CD4-positive, alpha-beta T cell (primary cell): ENCODE data around the gene GPC1. TPM values are rescaled to one million over a fixed set of nuclear protein-coding genes. Genes with fewer than 3 reads are reported as not detected.

Source experiments
- ATAC-seq: fragments of 200-7000 bp; cut with Tn5 transposase; one replicate; pipeline ENCODE4 v1.10.0; 2022; ENCODE audit warnings: mild to moderate bottlenecking; ENCODE audit not compliant: poor library complexity
- CTCF ChIA-PET: fragments of 350-600 bp; sonication (Branson Sonifier 250); formaldehyde crosslinking; loops from one replicate; lab custom pipeline; 2021; ENCODE audit warnings: antibody characterized with exemption, inconsistent platforms; lab: Charles Lee
- POLR2A ChIA-PET: fragments of 350-600 bp; sonication (Branson Sonifier 250); formaldehyde crosslinking; loops from one replicate; lab custom pipeline; 2021; ENCODE audit warnings: antibody characterized with exemption, inconsistent platforms; lab: Charles Lee
- DNase-seq, 14 experiments: peaks; one replicate each; pipeline ENCODE4 v3.0.0-alpha.2; 2013 to 2020; ENCODE audit warnings: mixed read lengths in 2 of 14
- H3K27ac ChIP-seq, 2 donors: one replicate each; pipeline versions ENCODE4 v1.5.1 to v1.7.0; 2013; ENCODE audit warnings: low read length in 2 of 2, low read depth in 1 of 2, mild to moderate bottlenecking in 1 of 2
- H3K27me3 ChIP-seq, 2 experiments: 1 replicate in 1 of 2; 2 replicates in 1 of 2; pipeline versions ENCODE4 v1.6.1 to v1.7.0; 2013; ENCODE audit warnings: low read length in 2 of 2, control low read depth in 1 of 2, mild to moderate bottlenecking in 1 of 2, moderate library complexity in 1 of 2; ENCODE audit not compliant: insufficient read depth in 2 of 2, control insufficient read depth in 1 of 2
- H3K36me3 ChIP-seq: one replicate; pipeline ENCODE4 v1.6.1; 2013; ENCODE audit warnings: low read length, control low read depth; ENCODE audit not compliant: insufficient read depth
- H3K4me1 ChIP-seq: one replicate; pipeline ENCODE4 v1.6.1; 2013; ENCODE audit warnings: low read length, control low read depth; ENCODE audit not compliant: insufficient read depth
- H3K4me3 ChIP-seq: one replicate; pipeline ENCODE4 v1.5.1; 2013; ENCODE audit warnings: mild to moderate bottlenecking, low read length, moderate library complexity
- H3K9me3 ChIP-seq, 2 experiments: 1 replicate in 1 of 2; 2 replicates in 1 of 2; pipeline versions ENCODE4 v1.6.1 to v1.7.0; 2013; ENCODE audit warnings: low read length in 2 of 2, mild to moderate bottlenecking in 2 of 2, control low read depth in 1 of 2, moderate library complexity in 1 of 2; ENCODE audit not compliant: control insufficient read depth in 1 of 2, insufficient read depth in 1 of 2
- H3K27ac Mint-ChIP-seq: one replicate; pipeline ENCODE4 v1.8.0; 2020; ENCODE audit warnings: mixed read lengths
- H3K27me3 Mint-ChIP-seq: one replicate; pipeline ENCODE4 v1.8.0; 2021; ENCODE audit warnings: mixed read lengths
- H3K36me3 Mint-ChIP-seq: one replicate; pipeline ENCODE4 v1.8.0; 2021; ENCODE audit warnings: low read depth, mixed read lengths
- H3K4me1 Mint-ChIP-seq: one replicate; pipeline ENCODE4 v1.8.0; 2021; ENCODE audit warnings: low read depth, mixed read lengths
- H3K4me3 Mint-ChIP-seq: one replicate; pipeline ENCODE4 v1.8.0; 2020; ENCODE audit warnings: mild to moderate bottlenecking, mixed read lengths
- H3K9me3 Mint-ChIP-seq: one replicate; pipeline ENCODE4 v1.8.0; 2020; ENCODE audit warnings: mixed read lengths
- intact Hi-C, 2 experiments: fragments of 100-400 bp; cut with DNase I in 1 of 2; cut with micrococcal nuclease in 1 of 2; formaldehyde crosslinking; loops; one replicate each; pipeline versions ENCODE4 v1.15.1 to v1.9.0; 2023 to 2025; cut with DNase I, micrococcal nuclease
- total RNA-seq, 174 experiments: library from RNA in 2 of 174; stranded (reverse) in 2 of 174; gene quantifications; one replicate each; pipeline ENCODE4 v1.2.3 and lab custom pipeline; 2021 to 2026
- TF ChIP-seq, protein P1 (sequence below): fragments of 200-600 bp; IDR thresholded peaks from one replicate; pipeline ENCODE4 v1.8.0; 2022; ENCODE audit warnings: antibody characterized with exemption, mild to moderate bottlenecking

GPC1 gene
- total RNA-seq, 2 experiments from 2014 or later = 0.58 to 0.98 TPM

DNA sequence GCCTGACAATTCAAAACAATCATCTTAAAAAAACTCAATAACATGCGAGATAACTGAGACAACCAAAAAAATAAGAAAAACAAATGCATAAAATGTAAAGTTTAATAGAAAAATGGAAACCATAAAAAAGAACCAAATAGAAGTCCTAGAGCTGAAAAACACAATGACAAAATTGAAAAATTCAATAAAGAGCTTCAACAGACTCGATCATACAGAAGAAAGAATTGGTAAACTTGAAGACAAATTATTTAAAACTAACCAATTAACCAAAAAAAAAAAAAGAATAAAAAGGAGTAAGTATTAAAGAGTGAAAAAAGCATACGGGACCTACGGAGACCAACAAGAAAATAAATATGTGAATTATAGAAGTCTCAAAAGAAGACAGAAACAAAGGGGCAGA is 37.7 kb downstream of the GPC1 start:
- H3K4me1 Mint-ChIP-seq = no peaks in the 10 kb centered on the region
- POLR2A ChIA-PET = no interaction called here
- CTCF ChIA-PET = no interaction called here
- H3K27me3 ChIP-seq = no peaks in the 10 kb centered on the region
- H3K9me3 Mint-ChIP-seq = no peaks in the 10 kb centered on the region
- H3K27ac Mint-ChIP-seq = no peak overlapping the region
- intact Hi-C loops = no loop called here
- H3K27me3 Mint-ChIP-seq = no peaks in the 10 kb centered on the region
- no peak for ATAC-seq
- H3K9me3 ChIP-seq = peaks cover 30 to 31% of the 10 kb centered on the region in 2 experiments
- no peak overlapping the region for H3K4me3 ChIP-seq
- peaks cover 50% of the 10 kb centered on the region for H3K36me3 Mint-ChIP-seq
- H3K4me3 Mint-ChIP-seq = no peak overlapping the region
- no peak overlapping the region for H3K27ac ChIP-seq
- DNase-seq = no peak
- no peaks in the 10 kb centered on the region for H3K4me1 ChIP-seq
- TF ChIP-seq, protein P1, sequence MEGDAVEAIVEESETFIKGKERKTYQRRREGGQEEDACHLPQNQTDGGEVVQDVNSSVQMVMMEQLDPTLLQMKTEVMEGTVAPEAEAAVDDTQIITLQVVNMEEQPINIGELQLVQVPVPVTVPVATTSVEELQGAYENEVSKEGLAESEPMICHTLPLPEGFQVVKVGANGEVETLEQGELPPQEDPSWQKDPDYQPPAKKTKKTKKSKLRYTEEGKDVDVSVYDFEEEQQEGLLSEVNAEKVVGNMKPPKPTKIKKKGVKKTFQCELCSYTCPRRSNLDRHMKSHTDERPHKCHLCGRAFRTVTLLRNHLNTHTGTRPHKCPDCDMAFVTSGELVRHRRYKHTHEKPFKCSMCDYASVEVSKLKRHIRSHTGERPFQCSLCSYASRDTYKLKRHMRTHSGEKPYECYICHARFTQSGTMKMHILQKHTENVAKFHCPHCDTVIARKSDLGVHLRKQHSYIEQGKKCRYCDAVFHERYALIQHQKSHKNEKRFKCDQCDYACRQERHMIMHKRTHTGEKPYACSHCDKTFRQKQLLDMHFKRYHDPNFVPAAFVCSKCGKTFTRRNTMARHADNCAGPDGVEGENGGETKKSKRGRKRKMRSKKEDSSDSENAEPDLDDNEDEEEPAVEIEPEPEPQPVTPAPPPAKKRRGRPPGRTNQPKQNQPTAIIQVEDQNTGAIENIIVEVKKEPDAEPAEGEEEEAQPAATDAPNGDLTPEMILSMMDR = no peak
- peaks cover 2% of the 10 kb centered on the region for H3K36me3 ChIP-seq

DNA sequence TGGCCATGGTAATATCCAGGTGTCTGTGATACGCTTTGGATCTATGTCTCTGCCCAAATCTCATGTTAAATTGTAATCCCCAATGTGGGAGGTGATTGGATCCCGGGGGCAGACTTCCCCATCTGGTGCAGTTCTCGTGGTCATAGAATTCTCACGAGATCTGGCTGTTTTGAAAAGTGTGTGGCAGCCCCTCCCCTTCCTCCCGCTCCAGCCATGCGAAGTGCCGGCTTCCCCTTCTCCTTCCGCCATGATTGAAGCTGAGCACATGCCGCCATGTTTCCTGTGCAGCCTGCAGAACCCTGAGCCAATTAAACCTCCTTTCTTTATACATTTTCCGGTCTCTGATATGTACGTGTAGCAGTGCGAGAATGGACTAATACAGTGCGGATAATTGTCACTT is 42.5 kb downstream of the GPC1 start:
- no peaks in the 10 kb centered on the region for H3K36me3 ChIP-seq
- Mint-ChIP-seq H3K4me3 (no peak overlapping the region), H3K36me3 (peaks cover 37% of the 10 kb centered on the region), H3K4me1 (no peaks in the 10 kb centered on the region), H3K27ac (no peak overlapping the region), H3K27me3 (no peaks in the 10 kb centered on the region), H3K9me3 (no peaks in the 10 kb centered on the region)
- ChIA-PET CTCF (no interaction called here), POLR2A (no interaction called here)
- ATAC-seq = no peak
- H3K27me3 ChIP-seq = no peaks in the 10 kb centered on the region
- H3K4me3 ChIP-seq = no peak overlapping the region
- no peak for DNase-seq
- TF ChIP-seq, protein P1 = no peak
- intact Hi-C loops = no loop called here
- peaks cover 17 to 18% of the 10 kb centered on the region in 2 experiments for H3K9me3 ChIP-seq
- no peak overlapping the region for H3K27ac ChIP-seq
- no peaks in the 10 kb centered on the region for H3K4me1 ChIP-seq

DNA sequence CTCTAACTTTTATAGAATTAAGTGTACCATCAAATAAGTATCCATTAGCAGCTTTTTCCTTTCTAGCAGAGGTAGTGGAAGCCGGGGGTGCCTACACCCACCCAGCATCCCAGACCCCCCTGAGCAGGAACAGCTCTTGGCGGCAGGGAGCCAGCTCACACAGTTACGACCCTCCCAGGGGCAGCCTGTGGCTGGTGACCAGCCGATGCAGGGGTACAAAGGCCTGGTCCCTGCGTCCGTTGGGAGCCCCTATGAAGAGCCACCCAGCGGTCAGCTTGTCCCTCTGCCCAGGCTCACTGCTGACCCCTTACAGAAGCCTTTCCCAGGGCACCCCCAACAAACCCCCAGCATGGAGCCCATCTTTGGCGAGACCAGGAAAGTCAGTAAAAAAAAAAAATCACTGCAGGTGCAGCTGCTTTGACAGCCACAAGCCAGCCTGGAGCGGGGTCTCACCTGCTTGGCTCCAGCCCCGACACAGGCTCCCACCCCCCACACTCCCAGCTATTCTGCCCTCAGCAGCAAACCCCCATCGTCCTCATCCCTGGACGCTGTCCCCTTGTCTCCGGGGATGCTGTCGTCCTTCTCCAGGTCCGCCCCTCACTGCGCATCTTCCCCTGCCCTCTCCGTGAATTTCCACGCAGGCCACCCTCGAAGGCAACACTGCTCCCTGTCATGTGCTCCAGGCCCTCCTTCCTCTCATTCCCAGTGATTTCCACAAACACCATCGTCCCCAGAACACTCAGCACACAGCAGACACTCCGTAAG is 43.1 kb downstream of the GPC1 start:
- H3K27ac Mint-ChIP-seq = no peak overlapping the region
- H3K9me3 Mint-ChIP-seq = no peaks in the 10 kb centered on the region
- Histone ChIP-seq H3K9me3 (peaks cover 12 to 15% of the 10 kb centered on the region in 2 experiments), H3K36me3 (no peaks in the 10 kb centered on the region), H3K27ac (no peak overlapping the region), H3K4me3 (no peak overlapping the region), H3K4me1 (no peaks in the 10 kb centered on the region), H3K27me3 (no peaks in the 10 kb centered on the region)
- intact Hi-C loops = no loop called here
- TF ChIP-seq, protein P1 = no peak
- peak in 1 of 14 experiments; percentile 1 for DNase-seq
- peaks cover 33% of the 10 kb centered on the region for H3K36me3 Mint-ChIP-seq
- ATAC-seq = no peak
- no peaks in the 10 kb centered on the region for H3K4me1 Mint-ChIP-seq
- H3K4me3 Mint-ChIP-seq = no peak overlapping the region
- no peaks in the 10 kb centered on the region for H3K27me3 Mint-ChIP-seq
- ChIA-PET CTCF (no interaction called here), POLR2A (no interaction called here)
